ENCODE data around the gene MYO3B.

GRCh38 chr2:170264865-170265264 lies 86.9 kb downstream of the MYO3B start:
- TF ChIP-seq CTCF (IDR thresholded peaks at IDR 0.05) (no peak), POLR2A (IDR thresholded peaks at IDR 0.05) (no peak)

All from body of pancreas (tissue), 4 donors.